GM23338 (cell line): ENCODE measurements around the gene PAIP2. TPM values are rescaled to one million over a fixed set of nuclear protein-coding genes. Genes with fewer than 3 reads are reported as not detected.

Experiments used
- ATAC-seq: fragments of 200-7000 bp; cut with Tn5 transposase; 3 replicates; pipeline ENCODE4 v1.9.1; 2020
- DNase-seq: peaks from one replicate; pipeline ENCODE4 v3.0.0-alpha.2; 2015; ENCODE audit warnings: low spot score
- H2AFZ ChIP-seq: fragments of 200-600 bp; sonication (generic); 2 replicates; pipeline ENCODE4 v1.8.0; 2016; ENCODE audit warnings: antibody characterized with exemption, mild to moderate bottlenecking, moderate library complexity
- H3F3A ChIP-seq: fragments of 200-600 bp; sonication (generic); replicated peaks from 2 replicates; pipeline ENCODE4 v1.8.0; 2017; ENCODE audit warnings: antibody characterized with exemption, mixed run types, low read depth
- H3K27ac ChIP-seq: fragments of 200-600 bp; sonication (generic); 2 replicates; pipeline ENCODE4 v1.6.1; 2016; ENCODE audit warnings: low read depth
- H3K27me3 ChIP-seq: fragments of 200-600 bp; sonication (generic); 2 replicates; pipeline ENCODE4 v1.8.0; 2016; ENCODE audit warnings: mild to moderate bottlenecking, mixed run types, moderate library complexity; ENCODE audit not compliant: insufficient read depth
- H3K36me3 ChIP-seq: fragments of 200-600 bp; sonication (generic); 2 replicates; pipeline ENCODE4 v1.8.0; 2016; ENCODE audit warnings: mild to moderate bottlenecking; ENCODE audit not compliant: insufficient read depth
- H3K4me1 ChIP-seq: fragments of 200-600 bp; sonication (generic); 2 replicates; pipeline ENCODE4 v1.8.0; 2016; ENCODE audit warnings: mild to moderate bottlenecking, moderate library complexity; ENCODE audit not compliant: insufficient read depth
- H3K4me2 ChIP-seq: fragments of 200-600 bp; sonication (generic); 2 replicates; pipeline ENCODE4 v1.7.1; 2017; ENCODE audit warnings: mixed run types
- H3K4me3 ChIP-seq: fragments of 200-600 bp; sonication (generic); 2 replicates; pipeline ENCODE4 v1.6.1; 2016; ENCODE audit warnings: mixed run types
- H3K79me2 ChIP-seq: fragments of 200-600 bp; sonication (generic); replicated peaks from 2 replicates; pipeline ENCODE4 v1.8.0; 2017; ENCODE audit warnings: mild to moderate bottlenecking; ENCODE audit not compliant: insufficient read depth
- H3K9me2 ChIP-seq: fragments of 200-600 bp; sonication (generic); 2 replicates; pipeline ENCODE4 v1.8.0; 2017; ENCODE audit not compliant: insufficient read depth
- H4K20me1 ChIP-seq: fragments of 200-600 bp; sonication (generic); replicated peaks from 2 replicates; pipeline ENCODE4 v1.8.0; 2017; ENCODE audit warnings: mild to moderate bottlenecking; ENCODE audit not compliant: insufficient read depth
- H3K27ac Mint-ChIP-seq: 2 replicates; pipeline ENCODE4 v1.8.0; 2020; ENCODE audit warnings: inconsistent platforms, mild to moderate bottlenecking, moderate library complexity, mixed read lengths
- H3K27me3 Mint-ChIP-seq: 3 replicates; pipeline ENCODE4 v1.8.0; 2022; ENCODE audit warnings: low read depth, mild to moderate bottlenecking, moderate library complexity, mixed read lengths, inconsistent platforms; ENCODE audit not compliant: insufficient read depth, poor library complexity
- H3K36me3 Mint-ChIP-seq: 3 replicates; pipeline ENCODE4 v1.8.0; 2021; ENCODE audit warnings: low read depth, mild to moderate bottlenecking, inconsistent platforms, moderate library complexity, mixed read lengths
- H3K4me1 Mint-ChIP-seq: 3 replicates; pipeline ENCODE4 v1.8.0; 2020; ENCODE audit warnings: mild to moderate bottlenecking, inconsistent platforms, mixed read lengths
- H3K4me3 Mint-ChIP-seq: 3 replicates; pipeline ENCODE4 v1.8.0; 2021; ENCODE audit warnings: moderate library complexity, mild to moderate bottlenecking, inconsistent platforms, mixed read lengths
- H3K9me3 Mint-ChIP-seq: 3 replicates; pipeline ENCODE4 v1.8.0; 2020; ENCODE audit warnings: moderate library complexity, mild to moderate bottlenecking, inconsistent platforms, mixed read lengths
- CREB1 ChIP-seq: fragments of 250-450 bp; sonication (Bioruptor Pico); IDR thresholded peaks from 2 replicates; pipeline ENCODE4 v1.5.0; 2020; ENCODE audit warnings: low read depth, mild to moderate bottlenecking, moderate library complexity
- ETS1 ChIP-seq: IDR thresholded peaks from 2 replicates; pipeline ENCODE4 v1.6.1; 2016; ENCODE audit warnings: antibody characterized with exemption
- EZH2phosphoT487 ChIP-seq: fragments of 200-600 bp; sonication (generic); IDR thresholded peaks from one replicate; pipeline ENCODE4 v1.8.1; 2018; ENCODE audit warnings: antibody characterized with exemption; ENCODE audit not compliant: unreplicated experiment
- JUNB ChIP-seq: IDR thresholded peaks from one replicate; pipeline ENCODE4 v1.6.1; 2016; ENCODE audit warnings: antibody characterized with exemption; ENCODE audit not compliant: unreplicated experiment
- NANOG ChIP-seq: IDR thresholded peaks from 2 replicates; pipeline ENCODE4 v1.6.1; 2016; ENCODE audit warnings: antibody characterized with exemption, borderline replicate concordance
- REST ChIP-seq: IDR thresholded peaks from one replicate; pipeline ENCODE4 v1.6.1; 2018; ENCODE audit warnings: antibody characterized with exemption; ENCODE audit not compliant: unreplicated experiment
- STAT1 ChIP-seq: IDR thresholded peaks from one replicate; pipeline ENCODE4 v1.6.1; 2016; ENCODE audit warnings: antibody characterized with exemption; ENCODE audit not compliant: unreplicated experiment
- ZNF114 ChIP-seq: fragments of 250-450 bp; sonication (Bioruptor Pico); IDR thresholded peaks from 2 replicates; pipeline ENCODE4 v1.5.0; 2020; ENCODE audit warnings: mild to moderate bottlenecking, moderate library complexity
- ZNF331 ChIP-seq: fragments of 250-450 bp; sonication (Bioruptor Pico); IDR thresholded peaks from 2 replicates; pipeline ENCODE4 v1.5.0; 2020; ENCODE audit warnings: low read depth, mild to moderate bottlenecking, moderate library complexity
- polyA plus RNA-seq: library from polyadenylated mRNA; unstranded; fragments of >200 nt; fragmentation: Nextera tagmentation; extraction: Ambion mirVana; gene quantifications from 2 replicates; pipeline ENCODE4 v1.2.1, GENCODE V29; 2016
- total RNA-seq: library from RNA; depleted of rRNA; stranded (reverse); fragments of >200 nt; shearing (Covaris generic); gene quantifications from 2 replicates; pipeline ENCODE4 v1.2.3, GENCODE V29; 2014

PAIP2 gene
- total and polyA plus RNA-seq, 2 experiments from 2014 or later: 132 to 277 TPM

GRCh38 chr5:139295346-139296057, 46.2 kb upstream of the PAIP2 start (continued):
- no peak for TF ChIP-seq ZNF114 (CRISPR knock-in tag)
- no peak for TF ChIP-seq NANOG
- TF ChIP-seq EZH2phosphoT487: no peak
- no peak for TF ChIP-seq ETS1
- no peak for TF ChIP-seq ZNF331
- no peak for TF ChIP-seq JUNB
- no peak for TF ChIP-seq REST

GRCh38 chr5:139296198-139296597, 45.5 kb upstream of the PAIP2 start:
- Histone ChIP-seq H3K27ac (no peak overlapping the region), H3K79me2 (peaks cover 74% of the 10 kb centered on the region), H4K20me1 (peaks cover 57% of the 10 kb centered on the region), H3F3A (peaks cover 9% of the 10 kb centered on the region), H3K27me3 (no peaks in the 10 kb centered on the region), H3K4me2 (peak overlapping the region; percentile 83), H3K4me1 (peaks cover 35% of the 10 kb centered on the region), H3K9me2 (no peaks in the 10 kb centered on the region), H3K36me3 (no peaks in the 10 kb centered on the region), H2AFZ (no peak overlapping the region), H3K4me3 (peak overlapping the region; percentile 88)
- DNase-seq: no peak
- no peak for ATAC-seq
- Mint-ChIP-seq H3K4me1 (peaks cover 48% of the 10 kb centered on the region), H3K27ac (no peak overlapping the region), H3K36me3 (peaks cover 31% of the 10 kb centered on the region), H3K4me3 (peak overlapping the region; percentile 100), H3K27me3 (peaks cover 31% of the 10 kb centered on the region), H3K9me3 (0 out of 3 replicates have a peak, but pooled peaks cover 6% of the 10 kb centered on the region)
- TF ChIP-seq NANOG (no peak), CREB1 (CRISPR knock-in tag) (no peak), EZH2phosphoT487 (no peak), STAT1 (no peak)
